GM23338 (cell line): ENCODE data around the gene BNIP2.

Experiments
- CTCF ChIP-seq, 2 experiments: fragments of 200-600 bp in 1 of 2; sonication (generic) in 1 of 2; conservative IDR thresholded peaks; 2 replicates each; pipeline versions ENCODE4 v1.5.1 to v1.6.1; 2016 to 2017; ENCODE audit warnings: antibody characterized with exemption in 2 of 2, low read depth in 2 of 2, mild to moderate bottlenecking in 2 of 2, moderate library complexity in 1 of 2
- ZNF331 ChIP-seq: fragments of 250-450 bp; sonication (Bioruptor Pico); IDR thresholded peaks from 2 replicates; pipeline ENCODE4 v1.5.0; 2020; ENCODE audit warnings: low read depth, mild to moderate bottlenecking, moderate library complexity
- TF ChIP-seq, protein P1 (sequence below): IDR thresholded peaks from one replicate; pipeline ENCODE4 v1.6.1; 2018; ENCODE audit warnings: antibody characterized with exemption; ENCODE audit not compliant: unreplicated experiment

DNA sequence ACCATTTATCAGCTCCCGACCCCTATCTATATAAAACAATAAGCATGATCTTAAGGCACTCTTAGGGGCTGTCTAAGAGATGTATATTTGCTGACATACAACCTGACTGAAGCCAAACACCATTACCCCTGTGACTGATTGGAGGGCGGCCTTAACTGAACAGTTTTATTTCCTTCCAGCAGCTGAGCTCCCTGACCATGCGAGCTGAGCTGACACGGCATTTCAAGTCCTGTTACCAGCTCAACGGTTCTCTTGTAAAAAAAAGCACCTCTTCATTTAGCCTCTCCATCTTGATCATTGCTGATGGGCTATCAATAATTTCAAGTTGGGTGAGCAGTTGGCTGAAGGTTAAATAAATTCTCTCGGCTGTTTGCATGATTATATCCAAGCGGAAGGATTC, 33.4 kb upstream of the BNIP2 start:
- TF ChIP-seq, protein P1, sequence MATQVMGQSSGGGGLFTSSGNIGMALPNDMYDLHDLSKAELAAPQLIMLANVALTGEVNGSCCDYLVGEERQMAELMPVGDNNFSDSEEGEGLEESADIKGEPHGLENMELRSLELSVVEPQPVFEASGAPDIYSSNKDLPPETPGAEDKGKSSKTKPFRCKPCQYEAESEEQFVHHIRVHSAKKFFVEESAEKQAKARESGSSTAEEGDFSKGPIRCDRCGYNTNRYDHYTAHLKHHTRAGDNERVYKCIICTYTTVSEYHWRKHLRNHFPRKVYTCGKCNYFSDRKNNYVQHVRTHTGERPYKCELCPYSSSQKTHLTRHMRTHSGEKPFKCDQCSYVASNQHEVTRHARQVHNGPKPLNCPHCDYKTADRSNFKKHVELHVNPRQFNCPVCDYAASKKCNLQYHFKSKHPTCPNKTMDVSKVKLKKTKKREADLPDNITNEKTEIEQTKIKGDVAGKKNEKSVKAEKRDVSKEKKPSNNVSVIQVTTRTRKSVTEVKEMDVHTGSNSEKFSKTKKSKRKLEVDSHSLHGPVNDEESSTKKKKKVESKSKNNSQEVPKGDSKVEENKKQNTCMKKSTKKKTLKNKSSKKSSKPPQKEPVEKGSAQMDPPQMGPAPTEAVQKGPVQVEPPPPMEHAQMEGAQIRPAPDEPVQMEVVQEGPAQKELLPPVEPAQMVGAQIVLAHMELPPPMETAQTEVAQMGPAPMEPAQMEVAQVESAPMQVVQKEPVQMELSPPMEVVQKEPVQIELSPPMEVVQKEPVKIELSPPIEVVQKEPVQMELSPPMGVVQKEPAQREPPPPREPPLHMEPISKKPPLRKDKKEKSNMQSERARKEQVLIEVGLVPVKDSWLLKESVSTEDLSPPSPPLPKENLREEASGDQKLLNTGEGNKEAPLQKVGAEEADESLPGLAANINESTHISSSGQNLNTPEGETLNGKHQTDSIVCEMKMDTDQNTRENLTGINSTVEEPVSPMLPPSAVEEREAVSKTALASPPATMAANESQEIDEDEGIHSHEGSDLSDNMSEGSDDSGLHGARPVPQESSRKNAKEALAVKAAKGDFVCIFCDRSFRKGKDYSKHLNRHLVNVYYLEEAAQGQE = no peak
- TF ChIP-seq CTCF (conservative IDR thresholded peaks at IDR 0.05; ENCODE audit: low read depth in 2 of 2) = no peak
- TF ChIP-seq ZNF331 (CRISPR knock-in tag) = no peak
